ENCODE results near the gene TNNT1.
"Not testable (repeated sequence)": the region's sequence is repeated elsewhere in the genome, so short reads cannot be mapped to it uniquely, and the experiment has no call there.

- not testable (repeated sequence) for TF ChIP-seq CTBP1 (IDR thresholded peaks at IDR 0.05; ENCODE audit: borderline replicate concordance); ZNF384 (IDR thresholded peaks at IDR 0.05); ARNT (IDR thresholded peaks at IDR 0.05); BHLHE40 (IDR thresholded peaks at IDR 0.05; ENCODE audit: borderline replicate concordance); LEF1 (IDR thresholded peaks at IDR 0.05; ENCODE audit: borderline replicate concordance); NFRKB (IDR thresholded peaks at IDR 0.05); SUZ12 (IDR thresholded peaks at IDR 0.05); FOXM1 (IDR thresholded peaks at IDR 0.05; ENCODE audit: borderline replicate concordance); HDGF (IDR thresholded peaks at IDR 0.05; ENCODE audit: borderline replicate concordance); FOXK2 (IDR thresholded peaks at IDR 0.05); FOXA1 (IDR thresholded peaks at IDR 0.05); TARDBP (IDR thresholded peaks at IDR 0.05); SP1 (IDR thresholded peaks at IDR 0.05); L3MBTL2 (conservative IDR thresholded peaks at IDR 0.05)
Observed at GRCh38 chr19:55107252-55107651, 41.8 kb downstream of the TNNT1 start.
